ENCODE results near the gene PRRX1. TPM values are rescaled to one million over a fixed set of nuclear protein-coding genes. Genes with fewer than 3 reads are reported as not detected.

Gene PRRX1
- total RNA-seq, 1 donor from 2014 or later = 1.5 TPM

DNA sequence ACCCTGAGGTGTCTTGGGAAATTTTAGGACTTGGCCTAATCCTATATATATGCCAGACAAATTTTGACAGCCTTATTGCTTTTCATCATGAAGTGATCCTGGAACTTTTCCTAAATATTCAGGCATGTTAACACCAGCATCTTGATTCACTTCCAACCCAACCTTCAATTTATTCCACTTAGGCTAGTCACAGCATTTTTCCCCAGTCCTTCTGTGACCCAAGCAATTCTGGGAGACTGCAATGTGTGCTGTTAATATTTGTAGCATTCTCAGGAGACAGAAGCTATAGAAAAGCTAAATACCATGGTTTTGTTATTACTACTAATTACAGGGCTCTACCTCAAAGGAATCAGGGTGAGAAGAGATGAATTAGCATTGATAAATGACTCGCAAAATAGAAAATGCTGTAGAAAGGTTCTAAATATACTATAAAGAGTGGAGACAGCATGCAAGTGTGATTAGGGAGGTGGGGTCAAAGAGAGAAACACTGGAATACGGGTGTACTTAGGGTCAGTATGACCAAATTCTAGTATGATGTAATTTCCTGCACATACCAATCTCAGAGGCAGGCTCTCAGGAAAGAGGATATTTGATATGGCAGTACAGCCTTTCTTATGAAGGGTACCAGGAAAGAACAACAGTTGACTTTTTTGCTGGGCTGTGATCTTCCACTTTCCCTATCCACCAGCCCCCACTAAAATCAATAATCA, 29.1 kb downstream of the PRRX1 start:
- Mint-ChIP-seq H3K4me3 (ENCODE audit: low read depth) (no peak overlapping the region), H3K9me3 (ENCODE audit: low read depth) (no peaks in the 10 kb centered on the region), H3K27me3 (peaks cover 24% of the 10 kb centered on the region), H3K4me1 (ENCODE audit: low read depth) (no peaks in the 10 kb centered on the region), H3K27ac (no peak overlapping the region), H3K36me3 (ENCODE audit: insufficient read depth) (no peaks in the 10 kb centered on the region)
- TF ChIP-seq, protein P1, sequence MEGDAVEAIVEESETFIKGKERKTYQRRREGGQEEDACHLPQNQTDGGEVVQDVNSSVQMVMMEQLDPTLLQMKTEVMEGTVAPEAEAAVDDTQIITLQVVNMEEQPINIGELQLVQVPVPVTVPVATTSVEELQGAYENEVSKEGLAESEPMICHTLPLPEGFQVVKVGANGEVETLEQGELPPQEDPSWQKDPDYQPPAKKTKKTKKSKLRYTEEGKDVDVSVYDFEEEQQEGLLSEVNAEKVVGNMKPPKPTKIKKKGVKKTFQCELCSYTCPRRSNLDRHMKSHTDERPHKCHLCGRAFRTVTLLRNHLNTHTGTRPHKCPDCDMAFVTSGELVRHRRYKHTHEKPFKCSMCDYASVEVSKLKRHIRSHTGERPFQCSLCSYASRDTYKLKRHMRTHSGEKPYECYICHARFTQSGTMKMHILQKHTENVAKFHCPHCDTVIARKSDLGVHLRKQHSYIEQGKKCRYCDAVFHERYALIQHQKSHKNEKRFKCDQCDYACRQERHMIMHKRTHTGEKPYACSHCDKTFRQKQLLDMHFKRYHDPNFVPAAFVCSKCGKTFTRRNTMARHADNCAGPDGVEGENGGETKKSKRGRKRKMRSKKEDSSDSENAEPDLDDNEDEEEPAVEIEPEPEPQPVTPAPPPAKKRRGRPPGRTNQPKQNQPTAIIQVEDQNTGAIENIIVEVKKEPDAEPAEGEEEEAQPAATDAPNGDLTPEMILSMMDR (IDR thresholded peaks at IDR 0.05; ENCODE audit: unreplicated experiment) = no peak
- no peak for DNase-seq (ENCODE audit: low spot score, unreplicated experiment)

DNA sequence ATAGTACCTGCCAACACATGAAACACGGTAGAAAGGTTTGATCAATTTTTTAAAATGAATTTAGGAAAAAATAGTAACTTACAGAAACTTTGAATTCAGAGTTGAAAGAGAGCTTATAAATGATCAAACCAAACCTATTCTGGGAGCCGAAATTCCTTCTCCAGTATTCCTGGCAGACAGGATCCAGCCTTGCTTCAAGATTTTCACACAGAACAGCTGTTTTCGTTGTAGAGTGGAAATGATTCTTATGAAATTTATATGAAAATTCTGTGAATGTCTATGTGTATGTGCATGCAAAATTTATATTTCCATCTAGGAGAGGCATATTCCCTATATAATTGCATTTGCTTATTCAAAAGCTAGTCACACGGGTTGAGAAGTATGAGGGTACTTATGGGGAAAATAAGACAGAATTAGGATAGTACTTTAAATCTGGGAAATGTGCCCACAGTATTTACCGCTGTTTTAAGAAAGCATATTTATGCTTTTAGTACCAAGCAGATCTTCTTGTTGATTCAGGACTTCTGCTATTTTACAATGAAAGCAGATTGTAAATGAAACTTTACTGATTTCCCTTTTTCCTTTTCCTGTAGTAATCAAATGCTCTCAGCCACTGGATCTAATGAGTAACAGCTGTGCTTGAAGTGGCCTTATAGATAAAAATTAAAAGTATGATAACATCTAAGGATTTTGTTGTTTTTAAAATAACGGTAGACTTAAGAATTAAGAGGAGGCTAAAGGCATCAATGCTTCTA, 30.4 kb downstream of the PRRX1 start:
- peaks cover 24% of the 10 kb centered on the region for H3K27me3 Mint-ChIP-seq
- TF ChIP-seq, protein P1 (IDR thresholded peaks at IDR 0.05; ENCODE audit: unreplicated experiment) = no peak
- no peaks in the 10 kb centered on the region for H3K9me3 Mint-ChIP-seq (ENCODE audit: low read depth)
- H3K4me3 Mint-ChIP-seq (ENCODE audit: low read depth) = no peak overlapping the region
- H3K4me1 Mint-ChIP-seq (ENCODE audit: low read depth) = no peaks in the 10 kb centered on the region
- no peak for DNase-seq (ENCODE audit: low spot score, unreplicated experiment)
- H3K36me3 Mint-ChIP-seq (ENCODE audit: insufficient read depth) = no peaks in the 10 kb centered on the region
- no peak overlapping the region for H3K27ac Mint-ChIP-seq

DNA sequence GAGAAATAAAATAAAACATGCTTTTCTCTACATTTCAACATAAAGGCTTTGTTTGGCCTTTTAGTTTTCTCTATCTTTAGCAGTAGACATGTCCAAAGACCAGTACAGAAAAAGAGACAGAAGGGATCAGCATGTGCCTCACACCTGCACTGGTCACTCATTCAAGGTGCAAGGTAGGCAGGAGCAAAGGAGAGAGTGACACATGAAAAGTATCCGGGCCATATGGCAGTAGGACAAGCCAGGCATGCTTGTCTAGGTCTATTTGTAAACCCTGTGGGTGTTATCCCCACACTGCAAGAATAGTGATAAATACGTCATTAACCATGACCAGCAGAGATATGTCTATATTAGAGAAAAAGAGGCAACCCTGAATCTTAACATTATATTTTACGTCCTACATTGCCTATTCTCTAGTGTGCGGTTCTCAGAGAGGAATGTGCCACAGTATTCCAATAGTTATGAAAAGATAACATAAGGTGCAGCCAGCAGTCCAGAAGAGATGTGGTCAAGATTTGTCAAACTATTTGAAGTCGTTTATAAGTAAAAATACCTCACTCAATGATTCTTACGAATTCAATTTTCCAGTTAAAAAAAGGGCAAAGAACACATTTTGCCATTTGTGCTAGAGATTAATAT, 32.1 kb downstream of the PRRX1 start:
- Mint-ChIP-seq H3K4me1 (ENCODE audit: low read depth) (no peaks in the 10 kb centered on the region), H3K4me3 (ENCODE audit: low read depth) (no peak overlapping the region), H3K9me3 (ENCODE audit: low read depth) (no peaks in the 10 kb centered on the region), H3K36me3 (ENCODE audit: insufficient read depth) (no peaks in the 10 kb centered on the region), H3K27ac (no peak overlapping the region), H3K27me3 (peaks cover 16% of the 10 kb centered on the region)
- no peak for DNase-seq (ENCODE audit: low spot score, unreplicated experiment)
- TF ChIP-seq, protein P1 (IDR thresholded peaks at IDR 0.05; ENCODE audit: unreplicated experiment) = no peak

DNA sequence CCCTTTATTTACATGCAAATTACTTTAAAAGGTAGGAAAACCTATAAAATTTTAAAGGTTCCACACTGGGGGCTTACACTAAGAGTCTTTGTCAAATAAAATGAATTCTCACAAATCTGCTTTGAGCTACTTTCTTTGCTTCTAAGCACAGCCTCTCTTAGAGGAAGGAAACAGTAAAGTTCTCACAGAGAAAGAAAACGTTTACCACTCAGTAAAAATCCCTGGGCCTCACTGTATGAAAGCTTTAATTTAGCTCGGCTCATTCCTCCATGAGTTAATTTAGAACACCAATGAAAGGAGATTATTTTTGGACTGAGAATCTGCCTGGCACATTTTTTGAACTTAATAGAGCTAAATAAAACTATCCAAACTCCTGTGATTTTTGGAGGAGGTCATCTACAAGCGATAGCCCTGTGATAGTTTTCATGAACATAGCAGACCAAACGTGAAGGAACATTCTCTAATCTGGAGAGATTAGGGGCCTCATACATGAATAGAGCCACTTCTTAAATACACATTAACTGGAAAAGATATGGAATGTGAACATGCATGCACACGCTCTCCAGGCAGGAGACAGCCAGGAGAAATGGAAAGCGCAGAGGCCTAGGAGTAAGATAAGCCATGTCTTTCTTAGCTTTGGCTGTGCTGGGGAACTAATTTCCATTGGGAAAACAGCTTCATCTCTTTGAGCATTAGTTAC, 32.8 kb downstream of the PRRX1 start:
- H3K9me3 Mint-ChIP-seq (ENCODE audit: low read depth) = no peaks in the 10 kb centered on the region
- TF ChIP-seq, protein P1 (IDR thresholded peaks at IDR 0.05; ENCODE audit: unreplicated experiment) = no peak
- H3K4me1 Mint-ChIP-seq (ENCODE audit: low read depth) = no peaks in the 10 kb centered on the region
- H3K36me3 Mint-ChIP-seq (ENCODE audit: insufficient read depth) = no peaks in the 10 kb centered on the region
- H3K4me3 Mint-ChIP-seq (ENCODE audit: low read depth) = no peak overlapping the region
- no peak for DNase-seq (ENCODE audit: low spot score, unreplicated experiment)
- H3K27me3 Mint-ChIP-seq = peaks cover 12% of the 10 kb centered on the region
- no peak overlapping the region for H3K27ac Mint-ChIP-seq

DNA sequence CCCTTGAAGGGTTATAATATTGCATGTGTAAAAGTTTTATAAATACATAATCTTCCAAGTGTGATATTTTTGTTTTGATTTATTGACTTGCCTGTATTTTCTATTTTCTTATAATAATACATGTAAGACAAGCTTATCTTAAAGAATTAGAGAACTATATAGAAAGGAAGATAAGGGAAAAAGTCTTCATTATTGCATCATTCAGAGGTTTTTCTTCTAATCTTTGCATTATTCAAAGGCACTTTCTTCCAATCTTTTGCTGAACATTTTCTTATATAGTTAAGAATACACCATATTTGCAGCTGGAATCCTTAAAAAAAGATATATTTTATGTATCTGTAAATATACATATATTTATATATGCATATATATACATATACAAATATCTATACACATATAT, 33.4 kb downstream of the PRRX1 start:
- Mint-ChIP-seq H3K27ac (no peak overlapping the region), H3K27me3 (peaks cover 10% of the 10 kb centered on the region), H3K36me3 (ENCODE audit: insufficient read depth) (no peaks in the 10 kb centered on the region), H3K4me1 (ENCODE audit: low read depth) (no peaks in the 10 kb centered on the region), H3K9me3 (ENCODE audit: low read depth) (no peaks in the 10 kb centered on the region), H3K4me3 (ENCODE audit: low read depth) (no peak overlapping the region)
- no peak for DNase-seq (ENCODE audit: low spot score, unreplicated experiment)
- TF ChIP-seq, protein P1 (IDR thresholded peaks at IDR 0.05; ENCODE audit: unreplicated experiment) = no peak
